Vagina (tissue), 2 donors: ENCODE results near the gene SGK1. TPM values are rescaled to one million over a fixed set of nuclear protein-coding genes. Genes with fewer than 3 reads are reported as not detected.

Source experiments
- DNase-seq, 2 donors: peaks; one replicate each; pipeline ENCODE4 v3.0.0-alpha.2; 2017; ENCODE audit errors: extremely low spot score in 2 of 2
- H3K27ac ChIP-seq: fragments of 200-600 bp; sonication (generic); one replicate; pipeline ENCODE4 v1.5.1; 2019
- H3K27me3 ChIP-seq: fragments of 200-600 bp; sonication (generic); one replicate; pipeline ENCODE4 v1.5.1; 2019
- H3K36me3 ChIP-seq, 2 donors: fragments of 200-600 bp; sonication (generic); one replicate each; pipeline ENCODE4 v1.5.1; 2017 to 2019
- H3K4me1 ChIP-seq: fragments of 200-600 bp; sonication (generic); one replicate; pipeline ENCODE4 v1.5.1; 2019
- H3K4me3 ChIP-seq, 2 donors: fragments of 200-600 bp; sonication (generic); 1 replicate in 1 of 2; 2 replicates in 1 of 2; pipeline ENCODE4 v1.5.1; 2016 to 2019
- H3K9me3 ChIP-seq: fragments of 200-600 bp; sonication (generic); one replicate; pipeline ENCODE4 v1.5.1; 2019
- CTCF ChIP-seq, 3 experiments: fragments of 450-650 bp in 2 of 3; fragments of 200-600 bp in 1 of 3; sonication (generic) in 1 of 3; IDR thresholded peaks; one replicate each; pipeline ENCODE4 v1.5.1; 2017 to 2019; ENCODE audit warnings: antibody characterized with exemption in 3 of 3, mild to moderate bottlenecking in 2 of 3, moderate library complexity in 2 of 3
- POLR2A ChIP-seq, 2 donors: fragments of 450-650 bp; IDR thresholded peaks; one replicate each; pipeline ENCODE4 v1.6.1; 2017; ENCODE audit warnings: antibody characterized with exemption in 2 of 2, mild to moderate bottlenecking in 2 of 2, moderate library complexity in 2 of 2
- POLR2AphosphoS5 ChIP-seq, 2 donors: sonication (generic); formaldehyde crosslinking; IDR thresholded peaks; one replicate each; pipeline ENCODE4 v1.9.0; 2017; ENCODE audit warnings: antibody characterized with exemption in 2 of 2, mild to moderate bottlenecking in 2 of 2, low read depth in 1 of 2; ENCODE audit not compliant: insufficient read depth in 1 of 2
- intact Hi-C: fragments of 100-400 bp; cut with DNase I; formaldehyde crosslinking; loops from one replicate; pipeline ENCODE4 v1.15.1; 2023
- total RNA-seq: library from RNA; depleted of rRNA; stranded (reverse); fragments of >200 nt; gene quantifications from one replicate; pipeline ENCODE4 v1.2.3, GENCODE V29; 2016

Gene SGK1
- total RNA-seq, 1 donor from 2014 or later: 608 TPM

DNA sequence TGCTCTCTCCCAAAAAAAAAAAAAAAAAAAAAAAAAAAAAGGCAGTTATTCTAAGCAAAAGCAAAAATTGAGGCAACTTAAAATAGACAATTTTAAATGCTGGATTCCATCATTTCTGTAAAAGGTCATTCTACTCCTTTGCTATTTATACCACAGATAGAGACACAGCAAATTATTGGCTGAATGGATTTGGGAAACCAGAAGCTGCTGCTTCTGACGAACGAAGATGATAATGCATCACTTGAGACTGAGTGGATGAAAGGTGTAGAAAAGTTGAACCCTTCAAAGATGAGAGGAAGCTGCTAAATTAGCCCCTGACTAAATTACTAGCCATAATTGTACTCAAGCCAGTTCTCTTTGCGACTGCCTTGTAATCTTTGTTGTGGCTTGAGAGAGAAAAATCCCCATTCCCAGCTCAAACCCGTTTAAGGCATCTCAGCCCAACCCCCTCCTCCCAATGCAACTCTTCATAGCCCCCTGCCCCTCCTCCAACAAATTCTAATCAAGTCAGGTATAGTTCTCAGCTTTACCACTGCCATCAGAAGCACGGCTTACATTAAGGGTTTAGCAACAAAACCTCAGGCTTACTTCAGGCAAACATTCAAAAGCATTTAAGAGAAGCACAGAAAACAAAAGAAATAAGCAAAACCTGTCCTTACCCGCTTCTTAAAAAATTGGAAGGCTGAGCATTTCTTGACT, 1.0 kb downstream of the SGK1 start:
- H3K27me3 ChIP-seq: no peaks in the 10 kb centered on the region
- peaks cover 14% of the 10 kb centered on the region for H3K4me1 ChIP-seq
- TF ChIP-seq POLR2A (IDR thresholded peaks at IDR 0.05): no peak
- TF ChIP-seq POLR2AphosphoS5 (IDR thresholded peaks at IDR 0.05; ENCODE audit: insufficient read depth in 1 of 2, low read depth in 1 of 2): no peak
- TF ChIP-seq CTCF (IDR thresholded peaks at IDR 0.05): no peak
- intact Hi-C loops: no loop called here
- H3K9me3 ChIP-seq: no peaks in the 10 kb centered on the region
- H3K36me3 ChIP-seq: no peaks in the 10 kb centered on the region
- peak overlapping the region; percentile 75 for H3K27ac ChIP-seq
- peak overlapping the region; percentile 60 to 65 for H3K4me3 ChIP-seq
- no peak for DNase-seq

- no peaks in the 10 kb centered on the region for H3K9me3 ChIP-seq
Measured at GRCh38 chr6:134315974-134316441, 1.9 kb downstream of the SGK1 start.

GRCh38 chr6:134315189-134315588, 2.7 kb downstream of the SGK1 start:
- Histone ChIP-seq H3K36me3 (no peaks in the 10 kb centered on the region), H3K27me3 (no peaks in the 10 kb centered on the region), H3K27ac (peak overlapping the region; percentile 30), H3K4me1 (peaks cover 14% of the 10 kb centered on the region), H3K9me3 (no peaks in the 10 kb centered on the region), H3K4me3 (no peak overlapping the region)
- DNase-seq: no peak
- no peak for TF ChIP-seq CTCF (IDR thresholded peaks at IDR 0.05)
- TF ChIP-seq POLR2A (IDR thresholded peaks at IDR 0.05): no peak
- no peak for TF ChIP-seq POLR2AphosphoS5 (IDR thresholded peaks at IDR 0.05; ENCODE audit: insufficient read depth in 1 of 2, low read depth in 1 of 2)
- intact Hi-C loops: no loop called here

More at GRCh38 chr6:134315974-134316441, 1.9 kb downstream of the SGK1 start:
- no peaks in the 10 kb centered on the region for H3K27me3 ChIP-seq
- no peak for TF ChIP-seq POLR2AphosphoS5 (IDR thresholded peaks at IDR 0.05; ENCODE audit: insufficient read depth in 1 of 2, low read depth in 1 of 2)
- TF ChIP-seq POLR2A (IDR thresholded peaks at IDR 0.05): no peak
- TF ChIP-seq CTCF (IDR thresholded peaks at IDR 0.05): no peak
- no peak overlapping the region for H3K4me3 ChIP-seq
- no peaks in the 10 kb centered on the region for H3K36me3 ChIP-seq
- intact Hi-C loops: no loop called here
- H3K27ac ChIP-seq: peak overlapping the region; percentile 30
- peaks cover 14% of the 10 kb centered on the region for H3K4me1 ChIP-seq
- DNase-seq: no peak

- TF ChIP-seq POLR2A (IDR thresholded peaks at IDR 0.05) (no peak), POLR2AphosphoS5 (IDR thresholded peaks at IDR 0.05; ENCODE audit: insufficient read depth in 1 of 2, low read depth in 1 of 2) (no peak), CTCF (IDR thresholded peaks at IDR 0.05) (no peak)
- intact Hi-C loops: no loop called here
- H3K27ac ChIP-seq: no peak overlapping the region
Measured at GRCh38 chr6:134314006-134314821, 3.7 kb downstream of the SGK1 start.

More at GRCh38 chr6:134314006-134314821, 3.7 kb downstream of the SGK1 start:
- Histone ChIP-seq H3K9me3 (no peaks in the 10 kb centered on the region), H3K4me1 (peaks cover 14% of the 10 kb centered on the region), H3K27me3 (no peaks in the 10 kb centered on the region), H3K4me3 (no peak overlapping the region), H3K36me3 (no peaks in the 10 kb centered on the region)
- DNase-seq: no peak
